Astrocyte (in vitro differentiated cells and primary cell): ENCODE data around the gene LIME1. TPM values are rescaled to one million over a fixed set of nuclear protein-coding genes. Genes with fewer than 3 reads are reported as not detected.

Source experiments
- DNase-seq: peaks from one replicate; pipeline ENCODE4 v3.0.0-alpha.2; 2010; ENCODE audit warnings: low read depth
- FAIRE-seq: peaks from 2 replicates; lab custom pipeline; 2011; peaks lifted over from hg19 to GRCh38; lab: Jason Lieb, UNC
- H2AFZ ChIP-seq: 2 replicates; pipeline ENCODE4 v1.6.0; 2012; ENCODE audit warnings: low read depth, low read length, inconsistent platforms
- H3K27ac ChIP-seq: 2 replicates; pipeline ENCODE4 v1.5.1; 2011; ENCODE audit warnings: low read depth, low read length, inconsistent platforms
- H3K27me3 ChIP-seq: 2 replicates; pipeline ENCODE4 v1.6.0; 2011; ENCODE audit warnings: low read length, inconsistent platforms; ENCODE audit not compliant: insufficient read depth
- H3K36me3 ChIP-seq: 2 replicates; pipeline ENCODE4 v1.5.1; 2011; ENCODE audit warnings: low read length, inconsistent platforms; ENCODE audit not compliant: insufficient read depth
- H3K4me1 ChIP-seq: 2 replicates; pipeline ENCODE4 v1.5.1; 2011; ENCODE audit warnings: low read length, inconsistent platforms; ENCODE audit not compliant: insufficient read depth
- H3K4me2 ChIP-seq: 2 replicates; pipeline ENCODE4 v1.6.0; 2012; ENCODE audit warnings: low read length, inconsistent platforms
- H3K4me3 ChIP-seq: 2 replicates; pipeline ENCODE4 v1.5.1; 2011; ENCODE audit warnings: low read depth, mild to moderate bottlenecking, low read length, inconsistent platforms; ENCODE audit not compliant: insufficient read depth
- H3K79me2 ChIP-seq: 2 replicates; pipeline ENCODE4 v1.6.0; 2012; ENCODE audit warnings: mild to moderate bottlenecking, low read length, inconsistent platforms; ENCODE audit not compliant: insufficient read depth
- H3K9ac ChIP-seq: 2 replicates; pipeline ENCODE4 v1.6.0; 2012; ENCODE audit warnings: mild to moderate bottlenecking, low read length, inconsistent platforms
- H3K9me3 ChIP-seq: 2 replicates; pipeline ENCODE4 v1.5.1; 2012; ENCODE audit warnings: low read depth, mild to moderate bottlenecking, low read length, inconsistent platforms; ENCODE audit not compliant: insufficient read depth
- H4K20me1 ChIP-seq: 2 replicates; pipeline ENCODE4 v1.6.0; 2012; ENCODE audit warnings: low read length, inconsistent platforms; ENCODE audit not compliant: insufficient read depth
- H3K27ac Mint-ChIP-seq: one replicate; pipeline ENCODE4 v1.8.0; 2021; ENCODE audit warnings: mild to moderate bottlenecking, mixed read lengths; ENCODE audit not compliant: unreplicated experiment
- H3K27me3 Mint-ChIP-seq: one replicate; pipeline ENCODE4 v1.8.0; 2021; ENCODE audit warnings: low read depth, mixed read lengths; ENCODE audit not compliant: unreplicated experiment
- H3K36me3 Mint-ChIP-seq: one replicate; pipeline ENCODE4 v1.8.0; 2021; ENCODE audit warnings: low read depth, mixed read lengths; ENCODE audit not compliant: unreplicated experiment
- H3K4me1 Mint-ChIP-seq: one replicate; pipeline ENCODE4 v1.8.0; 2021; ENCODE audit warnings: low read depth, mixed read lengths; ENCODE audit not compliant: unreplicated experiment
- H3K4me3 Mint-ChIP-seq: one replicate; pipeline ENCODE4 v1.8.0; 2021; ENCODE audit warnings: mild to moderate bottlenecking, moderate library complexity, mixed read lengths; ENCODE audit not compliant: unreplicated experiment
- H3K9me3 Mint-ChIP-seq: one replicate; pipeline ENCODE4 v1.8.0; 2021; ENCODE audit warnings: mild to moderate bottlenecking, mixed read lengths; ENCODE audit not compliant: unreplicated experiment
- EZH2 ChIP-seq: IDR thresholded peaks from 2 replicates; pipeline ENCODE4 v1.6.1; 2012; ENCODE audit warnings: mild to moderate bottlenecking, low read length, inconsistent platforms; ENCODE audit not compliant: insufficient read depth
- total RNA-seq: library from RNA; stranded (reverse); gene quantifications from 2 replicates; pipeline ENCODE4 v1.2.1, GENCODE V29; 2021
- TF ChIP-seq, protein P1 (sequence below): IDR thresholded peaks from 2 replicates; pipeline ENCODE4 v1.5.1; 2011; ENCODE audit warnings: low read depth, mild to moderate bottlenecking, inconsistent platforms, low read length, moderate library complexity; ENCODE audit not compliant: insufficient read depth

Gene LIME1
- total RNA-seq, 1 donor from 2014 or later: 7.6 TPM

DNA sequence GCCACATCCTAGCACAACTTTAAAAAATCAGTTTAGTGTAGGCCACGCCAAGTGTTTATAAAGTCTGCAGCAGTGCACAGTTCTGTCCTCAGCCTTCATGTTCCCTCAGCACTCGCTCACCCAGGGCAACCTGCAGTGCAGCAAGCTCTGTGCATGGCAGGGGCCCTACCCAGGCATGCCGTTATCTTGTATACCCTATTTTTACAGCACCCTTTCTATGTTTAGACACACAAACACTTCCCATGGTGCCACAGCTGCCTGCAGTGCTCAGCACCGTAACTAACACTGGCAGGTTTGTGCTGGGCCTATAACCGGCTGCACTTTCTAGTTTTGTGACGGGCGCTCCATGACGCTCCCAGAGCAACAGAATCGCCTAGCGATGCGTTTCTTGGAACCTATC lies 50.8 kb downstream of the LIME1 start:
- Histone ChIP-seq H3K4me3 (no peak overlapping the region), H3K4me2 (no peak overlapping the region), H3K79me2 (peaks cover 6% of the 10 kb centered on the region), H3K27me3 (no peaks in the 10 kb centered on the region), H3K9me3 (no peaks in the 10 kb centered on the region), H3K9ac (no peak overlapping the region), H3K36me3 (peaks cover 2% of the 10 kb centered on the region), H2AFZ (no peak overlapping the region), H3K27ac (no peak overlapping the region), H4K20me1 (peaks cover 16% of the 10 kb centered on the region), H3K4me1 (no peaks in the 10 kb centered on the region)
- TF ChIP-seq, protein P1, sequence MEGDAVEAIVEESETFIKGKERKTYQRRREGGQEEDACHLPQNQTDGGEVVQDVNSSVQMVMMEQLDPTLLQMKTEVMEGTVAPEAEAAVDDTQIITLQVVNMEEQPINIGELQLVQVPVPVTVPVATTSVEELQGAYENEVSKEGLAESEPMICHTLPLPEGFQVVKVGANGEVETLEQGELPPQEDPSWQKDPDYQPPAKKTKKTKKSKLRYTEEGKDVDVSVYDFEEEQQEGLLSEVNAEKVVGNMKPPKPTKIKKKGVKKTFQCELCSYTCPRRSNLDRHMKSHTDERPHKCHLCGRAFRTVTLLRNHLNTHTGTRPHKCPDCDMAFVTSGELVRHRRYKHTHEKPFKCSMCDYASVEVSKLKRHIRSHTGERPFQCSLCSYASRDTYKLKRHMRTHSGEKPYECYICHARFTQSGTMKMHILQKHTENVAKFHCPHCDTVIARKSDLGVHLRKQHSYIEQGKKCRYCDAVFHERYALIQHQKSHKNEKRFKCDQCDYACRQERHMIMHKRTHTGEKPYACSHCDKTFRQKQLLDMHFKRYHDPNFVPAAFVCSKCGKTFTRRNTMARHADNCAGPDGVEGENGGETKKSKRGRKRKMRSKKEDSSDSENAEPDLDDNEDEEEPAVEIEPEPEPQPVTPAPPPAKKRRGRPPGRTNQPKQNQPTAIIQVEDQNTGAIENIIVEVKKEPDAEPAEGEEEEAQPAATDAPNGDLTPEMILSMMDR: no peak
- no peak for TF ChIP-seq EZH2
- Mint-ChIP-seq H3K36me3 (peaks cover 6% of the 10 kb centered on the region), H3K27me3 (no peaks in the 10 kb centered on the region), H3K4me3 (peak overlapping the region; percentile 57), H3K27ac (no peak overlapping the region), H3K4me1 (no peaks in the 10 kb centered on the region), H3K9me3 (no peaks in the 10 kb centered on the region)
- no peak for DNase-seq
- no peak for FAIRE-seq

DNA sequence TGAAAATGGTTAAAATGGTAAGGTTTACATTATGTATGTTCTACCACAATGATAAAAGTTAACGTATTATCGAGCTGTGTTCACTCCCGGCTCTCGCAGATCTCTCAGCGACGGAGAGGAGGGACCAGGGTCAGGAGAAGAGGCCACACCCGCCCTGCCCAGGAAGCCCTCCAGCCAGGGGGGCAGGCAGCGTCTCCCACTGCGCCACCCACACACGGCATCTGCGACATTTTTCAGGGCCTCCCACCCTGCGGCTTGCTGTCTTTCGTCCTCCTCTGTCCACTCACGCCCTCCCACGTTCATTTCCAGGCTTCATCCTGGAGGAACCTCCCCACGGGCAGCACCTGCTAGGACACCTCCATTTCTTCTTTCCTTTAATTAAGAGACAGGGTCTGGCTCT lies 51.3 kb downstream of the LIME1 start:
- Mint-ChIP-seq H3K9me3 (no peaks in the 10 kb centered on the region), H3K27ac (no peak overlapping the region), H3K4me1 (no peaks in the 10 kb centered on the region), H3K36me3 (peaks cover 6% of the 10 kb centered on the region), H3K4me3 (peak overlapping the region; percentile 54), H3K27me3 (no peaks in the 10 kb centered on the region)
- peaks cover 6% of the 10 kb centered on the region for H3K79me2 ChIP-seq
- no peak overlapping the region for H3K4me2 ChIP-seq
- H3K9ac ChIP-seq: no peak overlapping the region
- peaks cover 16% of the 10 kb centered on the region for H4K20me1 ChIP-seq
- H3K36me3 ChIP-seq: peaks cover 2% of the 10 kb centered on the region
- no peaks in the 10 kb centered on the region for H3K4me1 ChIP-seq
- DNase-seq (no peak), FAIRE-seq (no peak)
- H3K27ac ChIP-seq: no peak overlapping the region
- H3K4me3 ChIP-seq: no peak overlapping the region
- no peaks in the 10 kb centered on the region for H3K9me3 ChIP-seq
- no peak overlapping the region for H2AFZ ChIP-seq
- no peaks in the 10 kb centered on the region for H3K27me3 ChIP-seq
- no peak for TF ChIP-seq EZH2
- TF ChIP-seq, protein P1: no peak

Other genes with a start within 250 kb of the LIME1 start
- 31.8 and 37.6 TPM in 2 replicates for gene EEF1A2, start 237.6 kb upstream of the LIME1 start, total RNA-seq
- gene PPDPF, start 215.9 kb upstream of the LIME1 start, total RNA-seq: 251 and 268 TPM in 2 replicates
- 0.18 TPM in 1 of 2 replicates, not detected in the other for gene PTK6, start 199.3 kb upstream of the LIME1 start, total RNA-seq
- 0.14 TPM in 1 of 2 replicates, not detected in the other for gene SRMS, start 188.9 kb upstream of the LIME1 start, total RNA-seq
- gene FNDC11, start 182.5 kb upstream of the LIME1 start, total RNA-seq: 0.19 and 0.20 TPM in 2 replicates
- gene HELZ2, start 162.4 kb upstream of the LIME1 start, total RNA-seq: 188 and 200 TPM in 2 replicates
- gene GMEB2, start 109.6 kb upstream of the LIME1 start, total RNA-seq: 10.7 and 11.7 TPM in 2 replicates
- gene STMN3, start 83.2 kb upstream of the LIME1 start, total RNA-seq: 29.2 and 30.7 TPM in 2 replicates
- 15.5 and 15.6 TPM in 2 replicates for gene RTEL1, start 78.4 kb upstream of the LIME1 start, total RNA-seq
- 2.0 and 2.8 TPM in 2 replicates for gene TNFRSF6B, start 40.0 kb upstream of the LIME1 start, total RNA-seq
- gene ARFRP1, start 28.7 kb upstream of the LIME1 start, total RNA-seq: 30.0 and 32.5 TPM in 2 replicates
- gene ZGPAT, start 28.6 kb upstream of the LIME1 start, total RNA-seq: 24.8 and 25.5 TPM in 2 replicates
- 65.6 and 68.3 TPM in 2 replicates for gene SLC2A4RG, start 3.1 kb downstream of the LIME1 start, total RNA-seq
- gene ZBTB46, start 94.6 kb downstream of the LIME1 start, total RNA-seq: 12.9 and 13.9 TPM in 2 replicates
- gene ABHD16B, start 124.8 kb downstream of the LIME1 start, total RNA-seq: not detected in 2 replicates
- 145 TPM in 2 replicates for gene TPD52L2, start 128.6 kb downstream of the LIME1 start, total RNA-seq
- 64.6 and 65.6 TPM in 2 replicates for gene DNAJC5, start 158.5 kb downstream of the LIME1 start, total RNA-seq
- gene UCKL1, start 219.8 kb downstream of the LIME1 start, total RNA-seq: 33.0 and 33.4 TPM in 2 replicates
- 27.5 and 27.7 TPM in 2 replicates for gene ZNF512B, start 233.3 kb downstream of the LIME1 start, total RNA-seq
- 2.7 and 4.3 TPM in 2 replicates for gene SAMD10, start 243.0 kb downstream of the LIME1 start, total RNA-seq
- 52.3 and 52.6 TPM in 2 replicates for gene PRPF6, start 244.5 kb downstream of the LIME1 start, total RNA-seq